Mesothelial cell of epicardium (in vitro differentiated cells): ENCODE data around the gene SAMD1. TPM values are rescaled to one million over a fixed set of nuclear protein-coding genes. Genes with fewer than 3 reads are reported as not detected.

Source experiments
- DNase-seq, 2 experiments: peaks; one replicate each; pipeline ENCODE4 v3.0.0; 2021; ENCODE audit warnings: low spot score in 2 of 2; ENCODE audit not compliant: unreplicated experiment in 2 of 2
- H3K27ac Mint-ChIP-seq: 2 replicates; pipeline ENCODE4 v1.8.0; 2021; ENCODE audit warnings: mixed read lengths
- H3K27me3 Mint-ChIP-seq: 2 replicates; pipeline ENCODE4 v1.8.0; 2021; ENCODE audit warnings: low read depth, mixed read lengths
- H3K36me3 Mint-ChIP-seq: 2 replicates; pipeline ENCODE4 v1.8.0; 2021; ENCODE audit warnings: mixed read lengths
- H3K4me1 Mint-ChIP-seq: 2 replicates; pipeline ENCODE4 v1.8.0; 2021; ENCODE audit warnings: mixed read lengths
- H3K4me3 Mint-ChIP-seq: 2 replicates; pipeline ENCODE4 v1.8.0; 2021; ENCODE audit warnings: mild to moderate bottlenecking, moderate library complexity, mixed read lengths
- H3K9me3 Mint-ChIP-seq: 2 replicates; pipeline ENCODE4 v1.8.0; 2021; ENCODE audit warnings: mixed read lengths
- CTCF ChIP-seq: fragments of 200-600 bp; sonication (generic); IDR thresholded peaks from one replicate; pipeline ENCODE4 v1.5.0; 2021; ENCODE audit warnings: antibody characterized with exemption; ENCODE audit not compliant: unreplicated experiment
- total RNA-seq: library from RNA; stranded (reverse); gene quantifications from 3 replicates; pipeline ENCODE4 v1.2.1, GENCODE V29; 2021

SAMD1 gene
- total RNA-seq, 1 donor from 2014 or later: 74.0 TPM

- no peak overlapping the region for H3K27ac Mint-ChIP-seq
- no peaks in the 10 kb centered on the region for H3K36me3 Mint-ChIP-seq
- H3K27me3 Mint-ChIP-seq: no peaks in the 10 kb centered on the region
- H3K4me1 Mint-ChIP-seq: no peaks in the 10 kb centered on the region
- H3K4me3 Mint-ChIP-seq: no peak overlapping the region
- no peak for TF ChIP-seq CTCF
- H3K9me3 Mint-ChIP-seq: no peaks in the 10 kb centered on the region
- DNase-seq: no peak
Observed at GRCh38 chr19:14039181-14039580, 51.4 kb downstream of the SAMD1 start.

Other genes starting within 250 kb of the SAMD1 start
- gene NANOS3, start 213.6 kb downstream of the SAMD1 start, total RNA-seq: 4.9 to 8.6 TPM (median 8.2 TPM) in 3 replicates
- gene BRME1, start 184.6 kb downstream of the SAMD1 start, total RNA-seq: 6.3 to 7.2 TPM (median 7.0 TPM) in 3 replicates
- 59.2 to 66.0 TPM (median 62.8 TPM) in 3 replicates for gene CC2D1A, start 184.6 kb downstream of the SAMD1 start, total RNA-seq
- 0.20 to 1.0 TPM (median 0.75 TPM) in 3 replicates for gene PODNL1, start 152.3 kb downstream of the SAMD1 start, total RNA-seq
- gene DCAF15, start 138.2 kb downstream of the SAMD1 start, total RNA-seq: 54.4 to 56.6 TPM (median 55.7 TPM) in 3 replicates
- 20.6 to 21.6 TPM (median 21.2 TPM) in 3 replicates for gene RFX1, start 84.4 kb downstream of the SAMD1 start, total RNA-seq
- gene RLN3, start 62.6 kb downstream of the SAMD1 start, total RNA-seq: not detected in 3 replicates
- 6.2 to 6.6 TPM (median 6.5 TPM) in 3 replicates for gene IL27RA, start 59.0 kb downstream of the SAMD1 start, total RNA-seq
- gene PALM3, start 28.7 kb downstream of the SAMD1 start, total RNA-seq: 2.0 to 2.4 TPM (median 2.3 TPM) in 3 replicates
- 0.81 to 1.3 TPM (median 0.98 TPM) in 3 replicates for gene MISP3, start 18.0 kb downstream of the SAMD1 start, total RNA-seq
- 0.45 to 0.90 TPM (median 0.58 TPM) in 3 replicates for gene C19orf67, start 5.0 kb downstream of the SAMD1 start, total RNA-seq
- gene PRKACA, start 27.0 kb upstream of the SAMD1 start, total RNA-seq: 80.9 to 87.7 TPM (median 82.9 TPM) in 3 replicates
- gene ASF1B, start 45.8 kb upstream of the SAMD1 start, total RNA-seq: 6.3 to 8.9 TPM (median 8.4 TPM) in 3 replicates
- 97.9 to 106 TPM (median 102 TPM) in 3 replicates for gene ADGRL1, start 115.4 kb upstream of the SAMD1 start, total RNA-seq